ENCODE measurements around the gene CSF1. TPM values are rescaled to one million over a fixed set of nuclear protein-coding genes. Genes with fewer than 3 reads are reported as not detected.
"Not testable (repeated sequence)": the region's sequence is repeated elsewhere in the genome, so short reads cannot be mapped to it uniquely, and the experiment has no call there.

Gene CSF1
- total and polyA plus RNA-seq, 2 experiments from 2014 or later, result 9.1 to 19.1 TPM

GRCh38 chr1:109877317-109877771, 33.3 kb upstream of the CSF1 start:
- no peaks in the 10 kb centered on the region for H3K9me2 ChIP-seq (replicated peaks; ENCODE audit: insufficient read depth)
- H3K4me2 ChIP-seq, result peak overlapping the region; percentile 69
- H3K9me3 ChIP-seq (ENCODE audit: low read depth), result no peaks in the 10 kb centered on the region
- peak; percentile 85 for DNase-seq (ENCODE audit: low spot score)
- H2AFZ ChIP-seq, result peak overlapping the region; percentile 36
- TF ChIP-seq CTCF (IDR thresholded peaks at IDR 0.05; ENCODE audit: poor library complexity), result peak; percentile 15
- no peak for TF ChIP-seq EZH2 (IDR thresholded peaks at IDR 0.05; ENCODE audit: borderline replicate concordance)
- no peak for TF ChIP-seq EZH2phosphoT487 (IDR thresholded peaks at IDR 0.05; ENCODE audit: low read depth, severe bottlenecking, unreplicated experiment)
- no peaks in the 10 kb centered on the region for H3K79me2 ChIP-seq
- WGBS (ENCODE audit: low lambda C conversion rate, missing lambda C conversion rate), result 7% methylated on average over 13 of the region's 13 CpGs
- H3K27me3 ChIP-seq, result no peaks in the 10 kb centered on the region
- no peaks in the 10 kb centered on the region for H4K20me1 ChIP-seq (ENCODE audit: insufficient read depth, poor library complexity, severe bottlenecking)
- H3K36me3 ChIP-seq (replicated peaks; ENCODE audit: insufficient read depth, low read depth), result no peaks in the 10 kb centered on the region
- no peak overlapping the region for H3K4me3 ChIP-seq
- peaks cover 11% of the 10 kb centered on the region for H3K4me1 ChIP-seq (ENCODE audit: insufficient read depth)
- H3K27ac ChIP-seq, result peak overlapping the region; percentile 86

DNA sequence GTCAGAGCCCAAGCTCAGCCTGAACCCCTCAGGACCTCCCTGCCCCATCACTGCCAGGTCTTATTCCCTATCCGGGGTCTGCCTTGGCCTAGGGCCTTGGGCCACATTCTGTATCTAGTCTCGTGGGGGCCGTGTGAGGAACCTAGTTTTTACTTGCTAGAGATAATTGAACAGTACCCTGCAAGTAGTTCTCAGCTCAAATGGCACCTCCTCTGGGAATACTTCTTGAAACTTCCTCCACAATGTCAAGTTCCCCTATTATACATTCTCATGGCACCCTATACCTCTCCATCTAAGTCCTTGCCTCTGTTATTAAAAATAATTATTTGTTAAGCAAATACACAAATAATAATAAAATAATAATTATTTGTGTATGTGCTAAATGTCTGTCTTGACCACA, 32.9 kb upstream of the CSF1 start:
- no peak overlapping the region for H3K4me3 ChIP-seq
- WGBS (ENCODE audit: low lambda C conversion rate, missing lambda C conversion rate), result 82% methylated on average over 3 of the region's 3 CpGs
- no peak for DNase-seq (ENCODE audit: low spot score)
- H4K20me1 ChIP-seq (ENCODE audit: insufficient read depth, poor library complexity, severe bottlenecking), result no peaks in the 10 kb centered on the region
- H3K9me2 ChIP-seq (replicated peaks; ENCODE audit: insufficient read depth), result no peaks in the 10 kb centered on the region
- H2AFZ ChIP-seq, result no peak overlapping the region
- TF ChIP-seq CTCF (IDR thresholded peaks at IDR 0.05; ENCODE audit: poor library complexity), result no peak
- H3K27me3 ChIP-seq, result no peaks in the 10 kb centered on the region
- peak overlapping the region; percentile 86 for H3K27ac ChIP-seq
- peaks cover 11% of the 10 kb centered on the region for H3K4me1 ChIP-seq (ENCODE audit: insufficient read depth)
- H3K36me3 ChIP-seq (replicated peaks; ENCODE audit: insufficient read depth, low read depth), result no peaks in the 10 kb centered on the region
- no peaks in the 10 kb centered on the region for H3K9me3 ChIP-seq (ENCODE audit: low read depth)
- H3K79me2 ChIP-seq, result no peaks in the 10 kb centered on the region
- peak overlapping the region; percentile 69 for H3K4me2 ChIP-seq

DNA sequence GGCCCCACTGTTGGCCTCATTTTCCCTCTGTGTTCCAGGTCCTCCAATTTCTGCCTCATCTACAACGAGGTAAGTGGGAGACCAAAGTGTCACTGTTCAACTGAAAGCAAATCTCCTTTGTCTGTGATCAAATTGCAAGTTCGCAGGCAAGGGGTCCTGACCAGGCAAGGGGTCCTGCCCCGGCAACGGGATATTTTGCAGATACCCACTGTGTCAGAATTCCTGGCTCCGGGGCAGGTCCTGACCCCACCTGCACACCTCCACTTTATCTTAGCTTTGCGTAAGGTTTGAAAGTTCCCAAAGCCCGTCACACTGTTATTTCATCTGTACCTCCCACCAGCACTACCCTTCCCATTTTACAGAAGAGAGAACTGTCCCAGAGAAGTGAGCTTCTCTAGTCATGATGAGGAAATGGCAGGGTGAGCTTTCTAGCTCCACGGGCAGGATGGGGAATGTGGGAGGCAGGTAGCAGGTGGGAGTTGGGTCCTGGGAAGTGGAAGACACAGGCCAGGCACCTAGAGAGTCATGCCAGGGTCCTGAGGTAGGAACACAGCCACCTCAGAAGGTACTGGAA, 32.0 kb upstream of the CSF1 start:
- no peaks in the 10 kb centered on the region for H4K20me1 ChIP-seq (ENCODE audit: insufficient read depth, poor library complexity, severe bottlenecking)
- no peaks in the 10 kb centered on the region for H3K9me3 ChIP-seq (ENCODE audit: low read depth)
- H3K27ac ChIP-seq, result no peak overlapping the region
- no peaks in the 10 kb centered on the region for H3K9me2 ChIP-seq (replicated peaks; ENCODE audit: insufficient read depth)
- no peak overlapping the region for H3K4me3 ChIP-seq
- TF ChIP-seq EZH2 (IDR thresholded peaks at IDR 0.05; ENCODE audit: borderline replicate concordance) (no peak), CTCF (IDR thresholded peaks at IDR 0.05; ENCODE audit: poor library complexity) (no peak), EZH2phosphoT487 (IDR thresholded peaks at IDR 0.05; ENCODE audit: low read depth, severe bottlenecking, unreplicated experiment) (no peak)
- H3K4me2 ChIP-seq, result no peak overlapping the region
- H3K79me2 ChIP-seq, result no peaks in the 10 kb centered on the region
- no peak overlapping the region for H2AFZ ChIP-seq
- H3K4me1 ChIP-seq (ENCODE audit: insufficient read depth), result peaks cover 11% of the 10 kb centered on the region
- no peaks in the 10 kb centered on the region for H3K27me3 ChIP-seq
- WGBS (ENCODE audit: low lambda C conversion rate, missing lambda C conversion rate), result 66% methylated on average over 8 of the region's 8 CpGs
- no peaks in the 10 kb centered on the region for H3K36me3 ChIP-seq (replicated peaks; ENCODE audit: insufficient read depth, low read depth)
- DNase-seq (ENCODE audit: low spot score), result no peak

- peaks cover 11% of the 10 kb centered on the region for H3K4me1 ChIP-seq (ENCODE audit: insufficient read depth)
- WGBS (ENCODE audit: low lambda C conversion rate, missing lambda C conversion rate), result 92% methylated on average over 6 of the region's 6 CpGs
- DNase-seq (ENCODE audit: low spot score), result not testable (repeated sequence)
These were observed 31.3 kb upstream of the CSF1 start for GRCh38 chr1:109879371-109879770.

More at GRCh38 chr1:109879371-109879770, 31.3 kb upstream of the CSF1 start:
- H3K27ac ChIP-seq; H3K36me3 ChIP-seq (replicated peaks; ENCODE audit: insufficient read depth, low read depth); H2AFZ ChIP-seq; H3K27me3 ChIP-seq; H3K4me3 ChIP-seq; H3K9me3 ChIP-seq (ENCODE audit: low read depth); H4K20me1 ChIP-seq (ENCODE audit: insufficient read depth, poor library complexity, severe bottlenecking); H3K4me2 ChIP-seq; H3K9me2 ChIP-seq (replicated peaks; ENCODE audit: insufficient read depth); H3K79me2 ChIP-seq: not testable (repeated sequence)
